Activated naive CD8-positive, alpha-beta T cell treated with anti-CD3 and anti-CD28 coated beads, Interleukin-2, amount 50 U/mL, for 16 hours (primary cell): ENCODE measurements around the gene PSMD14.

Experiments
- DNase-seq: peaks from one replicate; pipeline ENCODE4 v3.0.0-alpha.2; 2020; ENCODE audit warnings: low read depth, low spot score

Gene PSMD14

DNA sequence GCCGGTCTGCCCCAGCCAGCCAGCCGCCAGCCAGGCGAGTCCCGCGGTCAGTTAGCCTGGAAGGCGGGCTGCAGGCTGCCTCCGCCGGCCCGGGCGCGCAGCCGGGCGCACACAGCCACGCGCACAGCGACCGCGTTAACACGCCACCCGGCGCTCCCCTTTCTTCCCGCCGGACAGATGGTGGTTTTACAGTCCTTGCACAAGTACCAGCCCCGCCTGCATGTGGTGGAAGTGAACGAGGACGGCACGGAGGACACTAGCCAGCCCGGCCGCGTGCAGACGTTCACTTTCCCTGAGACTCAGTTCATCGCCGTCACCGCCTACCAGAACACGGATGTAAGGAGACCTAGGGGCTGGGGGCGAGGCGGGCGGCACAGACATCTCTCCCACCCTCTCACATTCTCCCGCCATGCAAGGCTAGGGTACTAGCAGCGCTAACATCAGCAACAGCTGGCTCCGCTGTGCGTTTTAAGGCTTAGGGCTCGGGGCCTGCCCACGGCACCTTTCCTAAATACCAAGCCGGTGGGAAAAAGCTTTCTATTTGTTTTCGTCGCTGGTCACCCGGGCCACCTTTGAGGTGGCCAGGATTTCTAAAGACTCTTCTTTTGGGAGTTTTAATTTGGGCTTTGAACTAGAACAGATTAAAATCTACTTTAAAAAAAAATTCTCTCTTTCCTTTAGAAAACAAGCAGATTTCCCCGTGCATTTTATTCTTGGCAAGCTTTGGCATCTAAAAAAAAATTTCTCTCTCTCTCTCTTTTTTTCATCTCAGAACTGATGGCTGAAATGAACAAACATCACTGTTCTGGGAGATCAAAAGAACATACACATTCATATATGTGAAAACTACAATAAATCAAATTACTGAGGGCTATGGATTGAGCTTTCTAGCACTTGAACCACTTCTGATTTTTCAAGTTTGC is 110.8 kb downstream of the PSMD14 start:
- no peak for DNase-seq

DNA sequence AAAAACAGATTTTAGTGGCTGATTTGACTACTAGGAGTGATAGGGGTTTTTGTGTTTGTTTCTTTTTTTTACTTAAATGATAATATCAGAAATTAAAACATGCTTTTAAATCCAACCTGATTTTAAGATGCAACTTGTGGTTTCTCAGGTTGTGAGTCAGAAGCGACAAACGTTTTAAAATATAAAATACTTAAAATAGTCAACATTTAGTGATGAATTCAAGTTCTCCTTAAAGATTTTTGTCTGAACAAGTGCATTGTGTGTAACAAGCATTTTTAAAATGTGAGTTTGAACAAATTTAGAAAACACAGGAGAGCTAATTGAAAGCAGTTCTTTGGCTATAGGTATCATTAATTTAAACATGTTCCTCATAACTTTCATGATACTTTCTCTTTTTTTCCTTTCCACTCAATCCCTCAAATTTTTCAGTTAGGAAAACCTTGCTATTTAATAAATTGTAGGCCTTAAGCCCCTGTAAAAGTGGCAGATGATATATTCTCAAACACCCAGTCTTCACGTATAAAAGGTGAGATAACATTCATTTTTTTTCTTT is 111.5 kb downstream of the PSMD14 start:
- no peak for DNase-seq

DNA sequence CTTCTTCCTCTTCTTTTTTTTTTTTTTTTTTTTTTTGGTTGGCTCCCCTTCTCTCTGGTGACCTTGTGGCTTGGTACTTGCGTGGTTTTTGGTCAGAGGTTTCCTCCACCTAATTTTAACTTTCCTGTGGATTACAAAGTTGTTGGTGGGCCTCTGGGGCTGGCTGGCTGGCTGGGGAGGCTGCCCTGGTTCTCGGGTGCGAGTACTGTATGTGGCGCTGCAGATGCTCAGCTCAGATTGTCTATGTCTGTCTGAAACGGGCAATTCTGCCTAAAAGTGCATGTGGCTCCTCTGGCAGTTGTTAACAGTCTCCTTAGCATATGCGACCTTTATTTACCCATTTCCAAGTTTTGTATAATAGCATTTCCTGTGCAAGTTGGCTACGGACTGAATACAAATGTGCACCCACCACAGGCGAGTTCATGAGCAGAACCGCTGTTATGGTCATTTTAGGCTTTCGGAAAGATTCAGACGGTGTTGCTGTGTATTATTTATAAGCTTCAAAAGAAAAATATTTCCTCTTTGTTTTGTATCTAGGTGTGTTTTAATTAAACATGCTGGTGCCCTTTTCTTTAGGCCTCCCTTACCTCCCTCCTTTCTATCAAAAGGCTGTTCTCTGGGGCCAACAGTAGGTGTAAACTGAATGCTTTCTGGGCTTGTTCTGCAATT is 112.3 kb downstream of the PSMD14 start:
- DNase-seq = no peak

DNA sequence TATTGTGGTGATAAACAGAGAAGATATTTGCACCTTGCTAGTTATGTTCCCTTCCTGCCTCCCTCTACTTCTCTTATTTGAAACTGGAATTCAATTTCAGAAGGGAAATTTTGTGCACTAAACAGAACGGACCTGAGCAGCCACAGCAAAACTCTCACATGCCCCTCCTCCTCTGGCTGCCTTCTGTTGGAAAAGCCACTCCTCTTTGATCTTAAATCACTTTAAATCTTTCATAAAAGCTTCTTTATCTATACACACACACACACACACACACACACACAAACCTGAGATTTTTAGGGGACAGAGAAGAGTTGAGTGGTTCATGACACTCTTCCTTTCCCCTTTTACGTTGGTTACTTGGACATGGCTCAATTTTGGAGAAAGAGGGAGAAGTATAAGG is 113.5 kb downstream of the PSMD14 start:
- no peak for DNase-seq

DNA sequence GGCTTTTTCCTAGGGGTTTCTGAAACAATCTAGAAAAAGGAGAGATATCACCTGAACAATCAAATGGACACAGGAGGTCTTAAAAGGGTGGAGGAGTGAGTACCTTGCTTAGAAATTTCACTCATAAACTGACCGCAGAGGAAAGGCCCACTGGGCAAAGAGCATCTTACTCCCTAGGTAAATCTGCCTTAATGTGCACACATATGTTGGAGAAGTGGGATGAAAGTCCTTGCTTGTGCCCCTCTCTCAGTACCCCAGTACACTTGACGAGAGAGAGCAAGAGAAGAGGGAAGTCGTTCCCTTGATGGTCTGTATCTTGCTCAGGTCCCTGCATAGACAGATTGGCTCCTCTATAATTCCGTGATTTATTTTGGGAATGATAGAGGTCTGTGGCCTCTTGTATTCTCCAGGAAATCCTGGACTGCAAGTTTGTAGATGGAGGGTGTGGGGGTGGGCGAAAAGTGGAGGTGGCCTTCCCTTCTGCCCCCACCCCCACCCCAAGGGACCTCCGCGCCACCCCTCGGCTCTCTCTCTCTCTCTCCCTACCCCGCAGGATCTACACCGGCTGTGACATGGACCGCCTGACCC is 114.7 kb downstream of the PSMD14 start:
- no peak for DNase-seq

DNA sequence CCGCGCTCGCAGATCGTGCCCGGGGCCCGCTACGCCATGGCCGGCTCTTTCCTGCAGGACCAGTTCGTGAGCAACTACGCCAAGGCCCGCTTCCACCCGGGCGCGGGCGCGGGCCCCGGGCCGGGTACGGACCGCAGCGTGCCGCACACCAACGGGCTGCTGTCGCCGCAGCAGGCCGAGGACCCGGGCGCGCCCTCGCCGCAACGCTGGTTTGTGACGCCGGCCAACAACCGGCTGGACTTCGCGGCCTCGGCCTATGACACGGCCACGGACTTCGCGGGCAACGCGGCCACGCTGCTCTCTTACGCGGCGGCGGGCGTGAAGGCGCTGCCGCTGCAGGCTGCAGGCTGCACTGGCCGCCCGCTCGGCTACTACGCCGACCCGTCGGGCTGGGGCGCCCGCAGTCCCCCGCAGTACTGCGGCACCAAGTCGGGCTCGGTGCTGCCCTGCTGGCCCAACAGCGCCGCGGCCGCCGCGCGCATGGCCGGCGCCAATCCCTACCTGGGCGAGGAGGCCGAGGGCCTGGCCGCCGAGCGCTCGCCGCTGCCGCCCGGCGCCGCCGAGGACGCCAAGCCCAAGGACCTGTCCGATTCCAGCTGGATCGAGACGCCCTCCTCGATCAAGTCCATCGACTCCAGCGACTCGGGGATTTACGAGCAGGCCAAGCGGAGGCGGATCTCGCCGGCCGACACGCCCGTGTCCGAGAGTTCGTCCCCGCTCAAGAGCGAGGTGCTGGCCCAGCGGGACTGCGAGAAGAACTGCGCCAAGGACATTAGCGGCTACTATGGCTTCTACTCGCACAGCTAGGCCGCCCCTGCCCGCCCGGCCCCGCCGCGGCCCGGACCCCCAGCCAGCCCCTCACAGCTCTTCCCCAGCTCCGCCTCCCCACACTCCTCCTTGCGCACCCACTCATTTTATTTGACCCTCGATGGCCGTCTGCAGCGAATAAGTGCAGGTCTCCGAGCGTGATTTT is 115.5 kb downstream of the PSMD14 start:
- DNase-seq = no peak

DNA sequence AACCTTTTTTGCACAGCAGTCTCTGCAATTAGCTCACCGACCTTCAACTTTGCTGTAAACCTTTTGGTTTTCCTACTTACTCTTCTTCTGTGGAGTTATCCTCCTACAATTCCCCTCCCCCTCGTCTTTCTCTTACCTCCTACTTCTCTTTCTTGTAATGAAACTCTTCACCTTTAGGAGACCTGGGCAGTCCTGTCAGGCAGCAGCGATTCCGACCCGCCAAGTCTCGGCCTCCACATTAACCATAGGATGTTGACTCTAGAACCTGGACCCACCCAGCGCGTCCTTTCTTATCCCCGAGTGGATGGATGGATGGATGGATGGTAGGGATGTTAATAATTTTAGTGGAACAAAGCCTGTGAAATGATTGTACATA is 116.2 kb downstream of the PSMD14 start:
- no peak for DNase-seq

DNA sequence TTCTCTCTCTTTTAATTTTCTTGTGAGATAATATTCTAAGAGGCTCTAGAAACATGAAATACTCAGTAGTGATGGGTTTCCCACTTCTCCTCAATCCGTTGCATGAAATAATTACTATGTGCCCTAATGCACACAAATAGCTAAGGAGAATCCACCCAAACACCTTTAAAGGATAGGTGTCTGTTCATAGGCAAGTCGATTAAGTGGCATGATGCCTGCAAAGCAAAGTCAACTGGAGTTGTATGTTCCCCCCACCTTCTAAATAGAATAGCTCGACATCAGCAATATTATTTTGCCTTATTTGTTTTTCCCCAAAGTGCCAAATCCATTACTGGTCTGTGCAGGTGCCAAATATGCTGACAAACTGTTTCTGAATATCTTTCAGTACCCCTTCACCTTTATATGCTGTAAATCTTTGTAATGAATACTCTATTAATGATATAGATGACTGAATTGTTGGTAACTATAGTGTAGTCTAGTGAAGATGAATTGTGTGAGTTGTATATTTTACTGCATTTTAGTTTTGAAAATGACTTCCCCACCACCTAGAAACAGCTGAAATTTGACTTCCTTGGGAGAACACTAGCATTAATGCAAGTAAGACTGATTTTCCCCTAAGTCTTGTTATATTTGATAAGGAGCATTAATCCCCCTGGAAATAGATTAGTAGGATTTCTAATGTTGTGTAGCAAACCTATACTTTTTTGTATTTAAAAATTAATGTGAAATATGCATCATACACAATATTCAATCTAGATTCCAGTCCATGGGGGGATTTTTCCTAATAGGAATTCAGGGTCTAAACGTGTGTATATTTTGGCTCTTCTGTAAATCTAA is 116.9 kb downstream of the PSMD14 start:
- DNase-seq = no peak

DNA sequence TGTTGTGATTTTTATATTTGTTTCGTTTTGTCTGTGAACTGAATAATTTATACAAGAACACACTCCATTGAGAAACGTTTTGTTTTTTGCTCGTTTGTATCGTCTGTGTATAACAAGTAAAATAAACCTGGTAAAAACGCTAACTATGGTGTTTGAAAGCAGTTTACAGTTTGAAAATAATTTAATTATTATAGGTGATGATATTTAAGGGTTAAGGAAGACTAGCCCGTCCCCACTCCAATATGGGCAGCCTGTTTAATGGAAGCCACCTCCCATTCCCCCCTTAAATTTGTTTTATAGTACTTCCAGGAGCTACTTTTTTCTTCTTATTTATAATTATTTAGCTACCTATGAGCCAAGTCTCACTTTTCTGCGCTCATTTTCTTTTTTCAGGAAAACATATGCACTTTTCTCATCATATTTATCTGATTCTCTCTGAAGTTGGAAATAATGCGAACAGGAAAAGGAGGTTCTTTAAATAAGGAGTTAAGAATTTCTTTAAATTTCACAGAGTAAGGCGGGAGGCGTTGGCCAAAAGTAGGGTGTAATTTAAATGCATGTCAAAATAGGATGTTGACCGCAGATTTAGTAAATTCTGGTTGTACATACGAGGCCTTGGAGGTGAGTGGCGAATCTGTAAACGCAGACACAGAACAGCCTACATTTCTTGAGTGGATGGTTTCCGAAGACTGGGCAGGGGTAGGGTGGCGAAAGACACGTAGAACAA is 117.7 kb downstream of the PSMD14 start:
- no peak for DNase-seq

DNA sequence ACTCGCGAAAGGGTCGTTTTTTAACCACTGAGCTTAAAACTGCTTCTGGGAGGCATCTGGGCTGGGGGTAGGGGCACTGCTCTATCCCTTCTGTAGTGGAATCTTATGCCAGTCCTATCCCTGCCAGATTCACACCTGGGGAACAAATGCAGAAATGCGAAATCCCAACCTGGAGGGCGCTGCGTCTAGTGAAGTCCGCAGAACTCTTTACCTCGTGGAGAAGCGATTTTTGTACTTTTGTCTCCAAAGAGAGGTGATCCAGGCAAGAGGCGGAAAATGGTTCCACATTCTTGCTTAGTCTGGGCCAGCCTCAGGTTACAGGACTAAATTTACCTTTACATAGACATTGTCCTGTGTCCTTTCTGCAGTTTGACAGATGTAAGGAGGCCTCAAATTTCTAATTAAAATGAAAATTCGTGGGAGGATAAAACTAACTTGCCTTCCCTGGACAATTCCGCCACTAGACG is 118.3 kb downstream of the PSMD14 start:
- no peak for DNase-seq

DNA sequence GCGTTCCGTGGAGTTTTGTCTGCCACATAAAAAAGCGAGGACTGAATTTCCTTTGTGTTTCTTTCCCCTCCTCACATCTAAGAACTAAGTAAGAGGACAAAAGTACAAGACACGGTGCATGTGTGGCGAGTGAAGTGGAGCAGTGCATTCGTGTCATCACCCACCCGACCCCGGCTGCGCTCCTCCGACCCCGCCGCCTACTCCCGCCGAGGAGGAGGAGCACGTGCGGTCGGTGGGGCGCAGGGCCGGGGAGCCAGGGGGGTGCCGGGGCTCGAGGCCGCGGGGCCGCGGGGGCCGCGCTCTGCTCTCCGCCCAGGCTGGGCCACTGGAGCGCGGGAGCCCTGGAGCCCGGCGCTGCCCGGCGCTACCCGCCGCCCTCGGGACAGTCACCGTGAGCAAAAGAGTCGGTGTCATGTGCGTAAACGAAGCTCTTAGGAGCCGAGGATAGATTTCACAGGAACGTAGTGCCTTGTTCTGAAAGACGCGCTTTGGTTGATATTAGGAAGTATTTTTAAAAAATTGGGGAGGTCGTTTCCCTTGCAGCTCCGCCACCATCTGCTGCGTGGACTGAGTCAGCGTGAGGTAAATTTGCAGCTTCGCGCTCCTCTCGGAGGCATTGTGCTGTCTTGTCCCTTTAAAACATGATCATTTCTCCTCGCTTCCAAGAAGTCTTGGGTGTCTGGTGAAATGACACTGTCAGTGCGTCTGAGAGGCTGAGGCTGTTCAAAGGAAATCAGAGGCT is 118.9 kb downstream of the PSMD14 start:
- no peak for DNase-seq

DNA sequence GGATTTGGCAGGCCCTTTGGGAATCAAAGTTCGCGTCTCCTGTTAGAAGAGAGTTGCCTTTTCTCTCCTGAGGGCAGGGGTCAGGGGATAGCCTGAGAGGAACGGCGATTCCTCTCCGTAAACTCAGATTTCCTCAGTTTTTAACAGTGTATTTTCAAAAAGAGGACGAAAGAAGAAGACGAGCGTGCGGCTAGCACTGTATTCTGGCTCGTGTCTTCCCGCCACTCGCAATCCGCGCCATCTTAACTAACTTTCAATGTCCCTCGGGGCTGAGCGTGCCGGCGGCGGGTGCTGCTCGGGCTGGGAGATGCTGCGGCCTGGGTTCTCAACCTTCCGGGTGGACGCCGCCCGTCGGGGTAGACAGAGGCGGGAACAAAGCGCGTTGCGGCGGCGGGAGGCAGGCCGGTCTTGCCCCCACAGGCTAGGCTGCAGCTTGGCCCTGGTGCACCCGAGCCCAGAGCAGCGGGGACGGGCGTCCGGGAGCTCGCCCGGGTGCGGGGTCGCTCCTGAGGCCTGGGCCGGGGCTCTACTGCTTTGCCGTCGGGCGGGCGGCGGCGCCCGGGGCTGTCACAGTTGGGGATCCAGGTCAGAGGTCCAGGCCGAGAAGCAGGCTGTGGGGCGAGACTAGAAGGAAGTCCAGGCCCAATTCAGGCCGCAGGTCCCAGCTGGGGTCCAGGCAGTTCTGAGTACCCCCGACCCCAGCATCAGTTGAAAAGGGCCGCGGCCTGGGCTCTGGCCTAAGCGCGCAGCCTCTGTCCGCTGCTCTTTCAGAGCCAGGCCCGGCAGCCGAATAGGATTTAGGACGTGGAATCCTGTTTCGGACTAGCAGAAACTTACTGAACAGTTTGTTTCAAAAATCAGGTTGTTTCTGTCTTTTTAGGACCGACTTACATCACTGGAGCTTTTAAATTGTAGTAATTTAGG is 119.7 kb downstream of the PSMD14 start:
- no peak for DNase-seq

DNA sequence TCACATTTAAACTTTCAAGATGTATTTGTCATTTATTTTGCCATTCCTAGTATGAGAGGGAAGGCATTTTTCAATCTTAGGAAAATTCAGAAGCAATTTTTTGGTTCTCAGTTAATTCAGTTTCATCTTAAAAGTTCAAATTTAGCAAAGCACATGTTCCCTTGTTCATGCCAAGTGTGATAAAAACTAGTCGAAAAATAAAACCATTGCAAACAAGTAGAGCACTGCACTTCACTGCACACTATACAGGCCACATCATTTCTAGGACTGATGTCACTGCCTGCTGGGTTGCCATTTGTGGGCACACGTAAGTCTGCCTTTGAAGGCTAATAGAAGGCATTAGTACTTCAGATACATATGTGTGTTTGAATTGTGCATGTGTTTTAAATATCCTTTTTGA is 122.2 kb downstream of the PSMD14 start:
- no peak for DNase-seq

DNA sequence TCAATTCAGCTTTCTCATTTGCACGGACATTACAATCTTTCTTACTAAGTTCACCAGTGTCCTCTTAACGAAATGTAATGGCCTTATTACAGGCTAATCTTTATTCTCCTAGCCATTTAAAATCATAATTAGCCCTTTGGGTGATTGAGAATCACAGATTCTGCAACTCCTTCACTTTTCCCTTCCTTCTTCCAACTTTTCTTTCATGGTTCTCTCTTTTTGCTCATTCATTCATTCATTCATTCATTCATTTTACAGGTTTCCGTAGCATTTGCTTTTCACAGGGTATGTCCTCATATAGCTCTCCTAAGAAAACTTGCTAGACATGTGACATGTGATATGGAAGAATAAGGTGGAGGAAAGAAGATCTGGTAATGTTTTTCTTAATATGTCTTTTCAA is 123.9 kb downstream of the PSMD14 start:
- DNase-seq = no peak

DNA sequence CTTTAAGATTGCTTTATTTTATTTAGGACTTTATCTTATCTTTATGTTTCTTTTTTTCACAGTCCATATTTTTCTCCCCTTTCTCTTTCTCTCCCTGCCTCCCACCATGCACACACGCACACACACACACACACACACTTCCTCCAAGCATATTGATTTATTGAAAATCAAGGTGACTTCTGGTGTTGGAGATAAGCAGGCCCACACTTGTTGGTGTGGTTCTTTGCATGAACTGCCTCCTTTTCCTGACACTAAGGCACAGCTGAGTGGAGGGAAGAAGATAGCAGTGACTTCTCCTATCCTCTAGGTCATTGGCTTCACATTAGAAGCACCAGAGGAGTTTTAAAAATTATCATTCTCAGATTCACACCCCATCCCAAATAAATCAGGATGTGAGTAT is 125.9 kb downstream of the PSMD14 start:
- no peak for DNase-seq

DNA sequence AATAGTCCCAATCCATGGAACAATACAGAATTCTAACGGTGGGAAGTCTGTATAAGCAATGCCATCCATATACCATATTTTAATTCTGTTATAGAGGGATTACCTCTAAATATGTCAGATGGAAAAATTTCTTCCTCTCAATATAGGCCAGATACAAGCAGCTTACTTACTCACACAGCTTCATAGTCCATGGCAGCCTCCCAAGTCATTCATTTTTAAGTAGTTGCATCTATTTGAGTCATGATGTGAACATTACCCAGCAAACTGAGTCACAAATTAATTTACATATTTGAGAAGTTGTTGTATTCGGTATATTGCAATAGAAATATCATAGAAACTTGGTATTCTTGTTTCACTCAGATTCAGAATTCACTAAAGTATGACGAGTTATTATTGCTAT is 128.2 kb downstream of the PSMD14 start:
- DNase-seq = no peak

DNA sequence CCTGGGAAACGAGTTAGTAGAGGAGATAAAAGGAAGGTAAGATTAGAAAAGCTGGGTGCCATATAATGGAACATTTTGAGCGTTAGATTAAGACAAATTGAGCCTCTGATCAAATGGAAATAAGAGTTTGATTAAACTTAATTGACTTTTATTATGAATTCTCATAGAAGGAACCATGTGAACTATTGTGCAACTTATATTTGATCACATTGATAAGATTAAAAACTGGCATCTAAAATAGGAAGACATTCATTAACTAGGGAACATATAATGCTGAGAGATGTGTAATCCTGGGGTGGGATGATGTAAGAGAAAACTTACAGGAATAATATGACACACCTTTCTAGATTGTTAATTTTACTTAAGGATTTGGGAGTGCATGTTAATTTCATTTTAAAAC is 130.4 kb downstream of the PSMD14 start:
- no peak for DNase-seq

DNA sequence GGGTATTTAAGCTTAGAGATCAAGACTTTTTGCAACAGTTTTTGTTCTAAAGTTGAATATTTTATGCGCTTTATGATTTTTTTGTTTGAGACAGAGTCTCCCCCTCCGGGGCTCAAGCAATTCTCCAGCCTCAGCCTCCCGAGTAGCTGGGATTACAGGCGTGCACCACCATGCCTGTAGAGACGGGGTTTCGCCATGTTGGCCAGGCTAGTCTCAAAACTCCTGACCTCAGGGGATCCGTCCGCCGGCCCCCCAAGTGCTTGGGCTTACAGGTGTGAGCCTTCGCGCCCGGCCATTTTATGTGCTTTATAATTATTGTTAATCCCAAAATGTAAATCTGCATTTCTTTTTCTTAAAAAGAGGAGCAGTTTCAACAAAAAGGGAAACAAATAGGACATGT is 136.9 kb downstream of the PSMD14 start:
- no peak for DNase-seq
